Aorta (tissue), 5 donors: Measurements from ENCODE around the gene MCIDAS. TPM values are rescaled to one million over a fixed set of nuclear protein-coding genes. Genes with fewer than 3 reads are reported as not detected.

Source experiments
- ATAC-seq: fragments of 200-7000 bp; cut with Tn5 transposase; one replicate; pipeline ENCODE4 v1.9.1; 2022; ENCODE audit warnings: moderate library complexity; ENCODE audit not compliant: low FRiP score
- DNase-seq, 2 donors: peaks; one replicate each; pipeline ENCODE4 v3.0.0-alpha.2; 2020
- H3K27ac ChIP-seq, 2 donors: one replicate each; pipeline ENCODE4 v1.5.1; 2013; ENCODE audit warnings: low read length in 2 of 2, mild to moderate bottlenecking in 2 of 2, moderate library complexity in 2 of 2, control low read depth in 1 of 2, inconsistent platforms in 1 of 2, low read depth in 1 of 2
- H3K27me3 ChIP-seq, 2 donors: one replicate each; pipeline ENCODE4 v1.6.1; 2013; ENCODE audit warnings: control low read depth in 1 of 2, low read length in 1 of 2, mild to moderate bottlenecking in 1 of 2, moderate library complexity in 1 of 2; ENCODE audit not compliant: insufficient read depth in 2 of 2, control insufficient read depth in 1 of 2
- H3K36me3 ChIP-seq, 2 donors: one replicate each; pipeline ENCODE4 v1.6.1; 2013; ENCODE audit warnings: control low read depth in 1 of 2, low read length in 1 of 2, mild to moderate bottlenecking in 1 of 2; ENCODE audit not compliant: insufficient read depth in 2 of 2, control insufficient read depth in 1 of 2
- H3K4me1 ChIP-seq, 2 donors: one replicate each; pipeline ENCODE4 v1.6.1; 2013; ENCODE audit warnings: low read length in 2 of 2, control low read depth in 1 of 2, mild to moderate bottlenecking in 1 of 2, moderate library complexity in 1 of 2; ENCODE audit not compliant: insufficient read depth in 2 of 2, control insufficient read depth in 1 of 2
- H3K4me3 ChIP-seq, 2 donors: one replicate each; pipeline ENCODE4 v1.5.1; 2013; ENCODE audit warnings: low read length in 2 of 2, control low read depth in 1 of 2, mild to moderate bottlenecking in 1 of 2
- H3K9me3 ChIP-seq: one replicate; pipeline ENCODE4 v1.6.1; 2013; ENCODE audit warnings: mild to moderate bottlenecking, low read length; ENCODE audit not compliant: control insufficient read depth
- WGBS, 2 donors: extraction: QIAGEN DNeasy Blood & Tissue Kit; methylation state at CpG; one replicate each; pipeline ENCODE4 v1.1.7; 2013; 5-methylcytosine and 5-hydroxymethylcytosine counted together
- intact Hi-C, 2 donors: fragments of 100-400 bp; cut with DNase I; formaldehyde crosslinking; loops; one replicate each; pipeline versions ENCODE4 v1.14.2 to v1.15.0; 2022
- polyA plus RNA-seq, 2 donors: library from polyadenylated mRNA; stranded (reverse); fragments of 200-250 nt; gene quantifications; one replicate each; pipeline ENCODE4 v1.2.3, GENCODE V29; 2013
- total RNA-seq, 2 donors: library from RNA; stranded (reverse); fragmentation: NEBNext Ultra II Directional; extraction: Animal tissue kit (Norgen Biotek cat#: 25700); gene quantifications; one replicate each; pipeline ENCODE4 v1.2.1, GENCODE V29; 2021
- donor health status: healthy with polysubstance abuse.
- donor health status: Bipolar disorder and iron deficiency.
- donor health status: DM: no; HTN: no; CAD: no.
- donor health status: DM: no; HTN: no; CAD: no.
- donor health status: DM: yes; HTN: yes; CAD: no.

The MCIDAS gene
- total and polyA plus RNA-seq, 4 donors = 0.26 TPM; not detected in 3

DNA sequence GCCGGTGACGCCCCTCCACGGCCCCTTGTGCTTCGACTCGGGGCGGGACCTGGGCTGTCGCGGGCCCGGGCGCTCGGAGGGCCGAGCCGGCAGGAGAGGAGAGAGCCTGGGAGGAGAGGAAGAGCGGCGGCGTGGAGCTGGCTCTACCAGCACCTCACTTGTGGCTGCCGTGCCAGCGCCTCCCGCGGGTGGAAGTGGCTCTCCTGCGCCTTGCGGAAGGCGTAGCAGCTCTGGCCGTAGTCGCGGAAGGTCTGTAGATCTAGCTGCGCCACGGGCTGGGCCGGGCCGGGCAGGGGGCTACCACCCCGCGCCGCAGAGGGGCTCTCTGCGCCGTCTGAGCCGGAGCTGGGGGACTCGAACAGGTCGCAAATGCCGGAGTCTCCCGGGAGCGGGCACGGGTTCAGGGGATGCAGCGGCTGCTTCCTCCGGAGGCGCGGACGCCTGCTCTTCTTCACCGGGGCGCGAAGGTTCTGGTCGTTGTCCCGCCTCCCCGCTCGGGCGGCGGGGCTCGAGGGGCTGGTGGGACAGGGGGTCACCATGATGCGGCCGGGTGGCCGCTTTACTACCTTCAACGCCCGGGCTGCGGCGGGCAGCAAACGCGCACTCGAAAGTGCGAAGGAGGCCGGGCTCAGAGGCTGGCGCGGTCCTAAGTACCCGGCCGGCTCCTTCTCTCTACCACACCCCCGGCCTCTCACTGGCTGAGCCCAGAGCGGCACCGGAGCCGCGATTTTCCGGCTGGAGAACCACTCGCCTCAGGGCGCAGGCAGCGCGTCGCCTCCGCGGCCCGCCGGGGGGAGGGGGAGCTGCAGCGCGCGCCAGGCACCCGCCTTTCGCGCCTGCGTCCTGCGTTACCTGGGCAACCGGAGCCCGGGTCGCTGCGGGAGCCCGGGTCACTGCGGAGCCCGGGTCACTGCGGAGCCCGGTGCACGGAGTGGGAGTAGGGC is 6.1 kb upstream of the MCIDAS start, which contains the start of gene CCNO:
TSS of gene CCNO (minus strand) at position 624 of the 944 bp plus-strand sequence. CDS start at position 539, 85 bp downstream.
- intact Hi-C loops = no loop called here
- DNase-seq = peak; percentile 84 to 94

GRCh38 chr5:55232271-55232984 is 5.3 kb upstream of the MCIDAS start:
- peak overlapping the region; percentile 23 to 28 for H3K4me3 ChIP-seq
- WGBS, 2 donors = 1% methylated on average over 45 of the region's 45 CpGs
- peak; percentile 9 for ATAC-seq
- no peaks in the 10 kb centered on the region for H3K27me3 ChIP-seq
- H3K36me3 ChIP-seq = no peaks in the 10 kb centered on the region
- H3K9me3 ChIP-seq = no peaks in the 10 kb centered on the region
- H3K27ac ChIP-seq = no peak overlapping the region
- H3K4me1 ChIP-seq = no peaks in the 10 kb centered on the region
- DNase-seq = peak; percentile 52 to 75
- intact Hi-C loops = no loop called here

More for the DNA sequence above, 6.1 kb upstream of the MCIDAS start, which contains the start of gene CCNO:
- Histone ChIP-seq H3K27me3 (no peaks in the 10 kb centered on the region), H3K4me1 (no peaks in the 10 kb centered on the region), H3K9me3 (no peaks in the 10 kb centered on the region), H3K27ac (no peak within 1 kb of the TSS), H3K36me3 (no peaks in the 10 kb centered on the region), H3K4me3 (peak within 1 kb of the TSS; percentile 27 to 28)
- peak; percentile 86 for ATAC-seq
- 0 to 1% methylated on average over 77 to 106 of the region's 106 CpGs for WGBS, 2 donors

- intact Hi-C loops = no loop called here
- peak overlapping the region in 1 of 2 donors; percentile 23 for H3K4me3 ChIP-seq
- 7 to 8% methylated on average over 11 of the region's 11 CpGs for WGBS, 2 donors
Observed at GRCh38 chr5:55231919-55232270, 4.8 kb upstream of the MCIDAS start.

DNA sequence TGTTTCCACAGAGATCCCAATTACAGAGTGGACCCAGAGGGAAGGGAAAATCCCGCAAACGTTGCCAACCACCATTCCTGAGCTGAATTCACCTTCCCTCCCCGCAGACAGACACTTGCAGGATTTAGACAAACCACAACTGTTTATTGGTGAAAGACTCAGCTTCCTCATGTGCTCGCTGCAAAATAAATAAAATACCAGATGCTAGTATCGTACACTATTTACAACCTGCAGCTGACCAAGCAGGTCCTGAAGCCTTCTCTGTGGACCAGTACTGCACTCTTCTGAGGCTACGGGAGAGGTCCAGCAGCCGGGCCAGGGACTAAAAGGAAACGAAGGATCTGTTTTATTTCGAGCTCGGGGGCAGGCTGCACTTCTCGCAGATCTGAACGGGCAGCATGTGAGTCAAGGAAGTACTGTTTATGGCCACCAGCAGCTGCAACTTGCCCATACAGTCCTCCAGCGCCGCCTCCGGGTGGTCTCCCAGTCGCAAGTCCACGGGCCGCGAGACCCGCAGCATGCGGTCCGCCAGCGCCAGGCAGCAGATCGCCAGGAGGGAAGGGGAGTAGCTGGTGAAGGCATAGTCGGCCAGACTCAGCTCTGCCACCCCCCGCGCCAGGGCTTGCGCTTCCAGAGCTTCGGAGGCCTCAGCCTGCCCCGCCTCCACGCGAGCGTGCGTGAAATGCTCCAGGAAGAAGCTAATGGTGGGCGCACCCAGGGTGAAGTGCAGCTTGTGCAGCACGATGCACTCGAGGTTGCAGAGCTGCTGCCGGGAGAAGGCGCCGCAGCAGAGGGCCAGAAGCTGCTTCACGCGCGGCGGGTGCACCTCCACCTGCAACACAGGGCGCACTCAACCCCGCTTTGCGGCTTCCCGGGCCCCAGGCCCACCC is 4.2 kb upstream of the MCIDAS start:
- no peaks in the 10 kb centered on the region for H3K9me3 ChIP-seq
- ATAC-seq = no peak
- peak in 1 of 2 donors; percentile 78 for DNase-seq
- no peaks in the 10 kb centered on the region for H3K27me3 ChIP-seq
- 16 to 30% methylated on average over 47 to 48 of the region's 48 CpGs for WGBS, 2 donors
- H3K4me3 ChIP-seq = no peak overlapping the region
- intact Hi-C loops = no loop called here
- no peaks in the 10 kb centered on the region for H3K4me1 ChIP-seq
- no peaks in the 10 kb centered on the region for H3K36me3 ChIP-seq
- no peak overlapping the region for H3K27ac ChIP-seq

More at GRCh38 chr5:55231919-55232270, 4.8 kb upstream of the MCIDAS start:
- DNase-seq (no peak), ATAC-seq (no peak)
- Histone ChIP-seq H3K27ac (no peak overlapping the region), H3K36me3 (no peaks in the 10 kb centered on the region), H3K4me1 (no peaks in the 10 kb centered on the region), H3K9me3 (no peaks in the 10 kb centered on the region), H3K27me3 (no peaks in the 10 kb centered on the region)

DNA sequence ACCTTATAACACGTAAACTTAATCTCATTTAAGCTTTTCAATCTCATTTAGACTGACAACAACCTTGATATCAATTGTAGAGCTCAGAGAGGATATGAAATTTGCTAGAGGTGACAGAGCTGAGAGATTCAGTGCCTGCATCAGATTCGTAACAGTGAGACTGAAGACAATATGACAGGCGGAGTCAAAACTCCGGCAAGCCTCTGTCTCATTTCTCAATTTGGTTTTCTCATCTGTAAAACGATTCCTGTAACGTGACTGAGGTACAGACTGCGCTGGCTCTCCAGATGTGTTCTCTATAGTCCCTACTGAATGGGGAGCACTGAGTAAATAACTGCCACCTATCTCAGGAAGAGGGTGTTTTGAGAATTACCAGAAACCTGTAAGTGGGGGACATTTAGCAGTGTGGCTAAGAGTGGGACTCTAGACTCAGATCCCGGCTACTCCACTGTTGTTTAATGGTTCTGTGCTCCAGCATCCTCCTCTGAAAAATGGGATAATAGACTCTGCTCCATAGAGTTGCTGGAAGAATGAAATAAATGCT is 3.0 kb upstream of the MCIDAS start:
- H3K27ac ChIP-seq = no peak overlapping the region
- H3K27me3 ChIP-seq = no peaks in the 10 kb centered on the region
- no peak for ATAC-seq
- H3K4me3 ChIP-seq = no peak overlapping the region
- no peaks in the 10 kb centered on the region for H3K4me1 ChIP-seq
- no peaks in the 10 kb centered on the region for H3K9me3 ChIP-seq
- no peak for DNase-seq
- no peaks in the 10 kb centered on the region for H3K36me3 ChIP-seq
- intact Hi-C loops = no loop called here
- 60 to 70% methylated on average over 8 of the region's 8 CpGs for WGBS, 2 donors

DNA sequence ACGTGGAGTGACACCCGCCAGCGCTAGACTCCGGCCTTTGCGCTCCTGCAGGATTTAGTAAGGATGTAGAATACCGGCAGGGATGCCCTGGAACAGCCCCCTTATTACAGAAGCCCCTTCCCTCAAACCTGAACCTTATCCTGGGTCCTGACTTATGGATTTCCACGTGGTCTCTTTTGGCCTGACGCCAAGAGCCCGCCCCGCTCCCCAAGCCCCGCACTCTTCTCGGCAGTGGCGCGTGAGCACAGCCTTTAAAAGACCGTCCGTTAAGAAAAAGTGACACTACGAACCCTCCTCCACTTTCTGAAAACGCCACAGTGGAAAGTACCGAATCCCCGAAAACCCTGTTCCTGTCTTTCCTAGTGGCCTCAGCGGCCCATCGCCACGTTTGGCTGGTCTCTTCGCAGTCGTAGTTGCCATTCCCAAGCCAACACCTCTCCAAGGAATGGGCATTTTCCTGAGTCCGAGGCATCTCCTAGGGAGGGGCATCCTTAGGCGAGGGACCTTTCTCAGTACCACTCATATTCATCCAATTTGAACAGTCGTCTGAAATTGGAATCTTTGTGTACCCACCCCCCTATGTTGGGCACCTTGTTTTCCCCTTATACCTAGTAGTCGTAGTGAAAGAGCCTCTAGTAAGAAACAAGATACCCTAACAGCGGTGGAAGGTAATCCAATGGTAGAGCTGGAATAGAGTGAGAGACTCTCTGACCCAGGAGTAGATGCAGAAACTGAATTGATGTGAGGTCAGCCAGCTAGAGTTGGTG is 732 bp upstream of the MCIDAS start:
- intact Hi-C loops = loop anchor here (2.0 to 10.0 kb wide), 2 partner anchors 51 to 53 kb away; partner anchors contain the start of gene CDC20B (in 1 of the 2)
- Histone ChIP-seq H3K4me1 (no peaks in the 10 kb centered on the region), H3K36me3 (no peaks in the 10 kb centered on the region), H3K27ac (no peak overlapping the region), H3K27me3 (no peaks in the 10 kb centered on the region), H3K9me3 (no peaks in the 10 kb centered on the region), H3K4me3 (peak overlapping the region; percentile 12 to 23)
- DNase-seq (no peak), ATAC-seq (no peak)
- WGBS, 2 donors = 13 to 15% methylated on average over 30 of the region's 30 CpGs

DNA sequence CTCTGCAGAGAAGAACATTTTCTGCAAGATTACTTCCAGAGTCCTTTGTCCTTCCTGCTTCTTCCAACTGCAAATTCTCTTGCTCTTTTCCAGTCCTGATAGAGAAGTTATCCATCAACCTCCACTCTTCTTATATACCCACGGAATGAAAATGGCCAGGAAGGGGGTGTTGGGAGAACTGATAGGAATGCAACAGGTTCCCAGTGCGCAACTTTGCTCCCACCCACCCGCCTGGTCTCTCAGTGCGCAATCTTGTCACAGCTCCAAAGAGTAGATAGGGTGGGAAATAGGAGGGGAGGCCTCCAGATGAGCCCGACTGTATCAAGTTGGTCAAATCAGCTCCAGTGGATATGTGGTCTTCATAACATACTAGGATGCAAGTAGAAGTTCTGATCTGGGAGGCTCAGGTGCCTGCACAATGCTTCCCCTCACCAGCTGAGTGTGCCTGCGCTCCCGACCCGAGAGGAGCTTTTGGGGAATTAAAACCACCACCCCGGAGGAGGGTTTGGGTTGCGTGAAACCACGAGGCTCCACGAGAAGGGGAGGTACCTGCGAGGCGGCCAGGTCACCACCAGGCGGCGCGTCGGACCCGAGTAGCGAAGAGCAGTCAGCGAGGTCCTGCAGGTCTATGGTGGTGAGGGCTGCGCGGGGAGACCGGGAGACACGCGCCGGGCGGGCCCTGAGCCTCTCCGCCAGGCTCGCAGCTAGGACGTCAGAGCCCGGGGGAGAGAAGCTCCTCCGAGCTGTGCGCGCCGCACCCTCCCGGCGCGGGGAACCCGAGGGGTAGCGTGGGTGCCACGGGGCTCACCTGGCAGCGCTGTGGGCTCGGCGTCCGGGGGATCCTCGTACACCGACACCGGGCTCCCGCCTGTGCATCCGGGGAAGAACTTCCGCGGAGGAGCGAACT is 835 bp downstream of the MCIDAS start:
- Histone ChIP-seq H3K9me3 (peaks cover 1% of the 10 kb centered on the region), H3K4me1 (no peaks in the 10 kb centered on the region), H3K4me3 (no peak overlapping the region), H3K36me3 (no peaks in the 10 kb centered on the region), H3K27me3 (no peaks in the 10 kb centered on the region), H3K27ac (no peak overlapping the region)
- peak; percentile 43 for ATAC-seq
- WGBS, 2 donors = 10 to 11% methylated on average over 52 to 54 of the region's 54 CpGs
- peak in 1 of 2 donors; percentile 84 for DNase-seq
- intact Hi-C loops = loop anchor here (2.0 to 10.0 kb wide), 2 partner anchors 49 to 51 kb away; partner anchors contain the start of gene CDC20B (in 1 of the 2)
